AG09319 (cell line): ENCODE measurements around the gene LYPD1.

Experiments used
- DNase-seq: peaks from one replicate; pipeline ENCODE4 v3.0.0-alpha.2; 2010; ENCODE audit warnings: low read depth; ENCODE audit errors: extremely low read depth
- TF ChIP-seq, protein P1 (sequence below): IDR thresholded peaks from 2 replicates; pipeline ENCODE4 v1.5.1; 2011; ENCODE audit warnings: low read depth, mild to moderate bottlenecking, inconsistent platforms, low read length, moderate library complexity

The LYPD1 gene

DNA sequence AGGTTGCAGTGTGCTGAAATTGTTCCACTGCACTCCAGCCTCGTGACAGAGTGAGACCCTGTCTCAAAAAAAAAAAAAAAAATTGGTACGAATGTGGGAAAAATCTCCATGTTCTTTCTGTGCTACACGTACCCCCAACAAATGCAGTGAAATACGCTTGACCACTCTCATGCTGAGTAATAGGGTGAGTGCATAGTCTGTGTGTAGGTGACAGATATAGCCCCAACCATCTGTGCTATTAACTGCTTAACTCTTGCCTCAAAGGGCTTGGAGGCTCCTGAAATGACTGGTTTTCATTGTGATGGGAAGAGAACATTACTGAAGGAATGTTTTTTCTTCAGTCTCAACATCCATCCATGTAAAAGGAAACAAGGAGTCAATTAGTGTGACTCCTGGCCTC is 15.7 kb downstream of the LYPD1 start:
- TF ChIP-seq, protein P1, sequence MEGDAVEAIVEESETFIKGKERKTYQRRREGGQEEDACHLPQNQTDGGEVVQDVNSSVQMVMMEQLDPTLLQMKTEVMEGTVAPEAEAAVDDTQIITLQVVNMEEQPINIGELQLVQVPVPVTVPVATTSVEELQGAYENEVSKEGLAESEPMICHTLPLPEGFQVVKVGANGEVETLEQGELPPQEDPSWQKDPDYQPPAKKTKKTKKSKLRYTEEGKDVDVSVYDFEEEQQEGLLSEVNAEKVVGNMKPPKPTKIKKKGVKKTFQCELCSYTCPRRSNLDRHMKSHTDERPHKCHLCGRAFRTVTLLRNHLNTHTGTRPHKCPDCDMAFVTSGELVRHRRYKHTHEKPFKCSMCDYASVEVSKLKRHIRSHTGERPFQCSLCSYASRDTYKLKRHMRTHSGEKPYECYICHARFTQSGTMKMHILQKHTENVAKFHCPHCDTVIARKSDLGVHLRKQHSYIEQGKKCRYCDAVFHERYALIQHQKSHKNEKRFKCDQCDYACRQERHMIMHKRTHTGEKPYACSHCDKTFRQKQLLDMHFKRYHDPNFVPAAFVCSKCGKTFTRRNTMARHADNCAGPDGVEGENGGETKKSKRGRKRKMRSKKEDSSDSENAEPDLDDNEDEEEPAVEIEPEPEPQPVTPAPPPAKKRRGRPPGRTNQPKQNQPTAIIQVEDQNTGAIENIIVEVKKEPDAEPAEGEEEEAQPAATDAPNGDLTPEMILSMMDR, result no peak
- DNase-seq, result no peak

DNA sequence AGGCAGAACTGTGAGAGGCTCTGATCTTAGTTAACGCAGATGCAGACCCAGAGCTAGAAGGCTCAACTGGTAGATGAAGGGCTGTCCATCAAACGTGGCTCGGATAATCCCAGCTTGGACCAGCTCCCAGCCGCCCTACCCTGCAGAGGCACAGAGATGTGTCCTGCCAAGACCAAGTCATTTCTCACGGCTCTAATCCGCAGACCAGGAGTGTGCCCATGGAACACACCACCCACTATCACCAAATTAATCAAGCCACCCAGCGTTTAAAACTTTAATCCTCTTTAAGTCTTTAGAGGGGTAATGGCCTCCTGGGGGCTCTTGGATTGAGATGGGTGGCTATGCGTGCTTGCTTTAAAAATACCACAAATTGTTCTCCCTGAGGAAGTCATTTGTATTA is 17.5 kb downstream of the LYPD1 start:
- DNase-seq, result no peak
- TF ChIP-seq, protein P1, result no peak

DNA sequence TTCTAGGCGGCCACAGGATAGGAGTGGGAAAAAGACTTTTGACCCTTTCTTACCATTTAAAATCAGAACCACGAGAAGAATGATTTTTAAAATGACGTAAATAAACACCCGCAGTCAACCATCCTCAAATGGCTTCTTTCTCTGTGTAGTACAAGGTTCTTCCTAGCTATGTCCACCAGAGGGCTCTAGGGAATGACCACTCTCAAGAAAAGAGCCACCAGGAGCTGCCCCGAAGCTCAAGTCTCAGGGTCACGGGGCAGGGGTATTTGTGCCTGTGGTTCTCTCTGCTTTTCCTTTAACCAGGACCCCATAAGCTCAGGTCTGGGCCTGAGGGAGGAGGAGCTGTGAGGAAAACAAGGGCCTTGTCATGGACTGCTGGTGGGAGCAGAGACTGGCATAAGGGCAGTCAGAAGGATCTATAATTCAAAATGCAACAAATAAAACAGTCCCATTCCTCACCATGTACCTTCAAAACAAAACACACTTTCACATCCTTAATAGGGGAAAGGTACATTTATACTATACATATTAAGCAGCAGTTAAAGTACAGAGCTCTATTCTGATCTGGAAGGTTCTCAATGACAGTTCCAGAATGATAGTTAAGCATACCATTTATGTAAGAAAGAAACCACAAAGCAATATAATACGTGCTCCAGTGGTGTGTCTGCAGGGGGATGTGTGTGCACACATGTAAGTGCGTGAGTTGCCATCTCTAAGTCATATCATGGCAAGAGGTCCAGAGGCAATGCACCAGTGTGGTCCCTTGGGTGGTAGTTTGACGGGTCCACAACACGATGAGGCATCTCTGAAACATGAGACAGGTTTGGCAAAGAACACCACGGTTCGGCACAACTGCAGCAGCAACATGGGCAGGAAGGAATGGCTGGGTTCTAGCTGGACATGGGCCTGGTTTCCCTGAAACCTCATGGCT is 18.6 kb downstream of the LYPD1 start:
- no peak for DNase-seq
- TF ChIP-seq, protein P1, result peak; percentile 63

DNA sequence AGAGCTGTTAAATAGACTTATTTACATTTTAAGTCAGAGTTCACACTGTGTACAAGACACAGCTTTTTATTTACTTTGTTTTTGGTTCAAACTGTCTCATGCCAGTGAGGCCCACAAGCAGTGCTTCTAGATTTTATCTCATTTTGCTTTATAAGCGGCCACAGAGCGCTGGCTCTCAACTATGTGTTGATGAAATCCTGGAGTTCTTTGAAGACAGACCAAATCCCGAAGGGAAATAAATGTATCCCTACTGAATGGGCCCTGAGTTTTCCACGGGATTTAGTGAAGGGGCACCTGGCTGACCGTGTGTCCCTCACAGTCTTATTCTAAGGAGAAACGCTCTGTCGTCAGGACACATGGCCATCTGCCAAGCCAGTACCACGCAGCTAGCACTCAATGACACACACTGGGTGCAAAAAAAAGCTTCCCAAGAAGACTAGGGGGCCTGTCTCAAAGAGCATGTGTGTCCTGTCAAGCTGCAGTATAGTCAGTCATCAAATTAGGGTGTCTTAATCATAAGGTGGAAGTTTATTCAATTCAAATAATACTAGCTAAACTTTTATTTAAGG is 23.4 kb downstream of the LYPD1 start:
- no peak for DNase-seq
- TF ChIP-seq, protein P1, result no peak

DNA sequence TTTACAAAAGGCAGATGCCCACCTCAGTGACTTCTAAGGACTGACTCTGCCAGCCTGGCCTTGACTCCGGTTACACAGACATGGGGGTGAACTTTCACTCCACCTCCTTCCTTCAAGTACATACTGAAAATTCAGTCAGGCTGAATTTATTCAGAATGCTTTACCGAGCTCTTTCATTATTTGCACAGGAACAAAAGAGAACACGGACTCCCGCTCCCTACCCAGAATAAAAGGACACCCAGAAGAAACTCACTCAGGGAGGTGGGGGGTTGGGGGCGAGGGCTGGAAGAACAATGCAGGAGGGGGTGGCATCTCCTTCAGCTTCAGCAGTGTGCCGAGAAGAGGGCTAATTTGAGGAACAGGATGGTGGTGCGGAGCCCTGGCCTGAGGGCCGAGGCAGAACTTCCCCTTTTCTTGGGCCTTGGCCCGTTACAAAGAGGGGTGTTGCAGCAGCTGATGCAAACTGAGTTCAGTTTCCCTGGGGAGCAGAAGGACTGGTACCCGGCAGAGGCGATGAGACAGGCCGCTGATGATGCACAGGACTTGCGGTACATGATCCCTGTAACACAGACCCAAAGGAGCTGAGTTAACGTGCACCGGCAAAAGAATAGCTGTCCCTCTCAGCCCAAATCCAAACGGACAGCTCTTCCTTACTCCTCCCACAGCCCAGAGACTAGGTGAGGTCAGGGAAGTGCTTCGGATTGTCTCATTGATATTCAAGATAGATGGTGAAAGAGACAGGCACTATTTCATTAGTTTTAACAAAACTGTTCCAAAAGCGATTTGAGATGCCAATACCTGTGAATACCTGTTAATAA is 24.1 kb downstream of the LYPD1 start:
- no peak for DNase-seq
- TF ChIP-seq, protein P1, result no peak

DNA sequence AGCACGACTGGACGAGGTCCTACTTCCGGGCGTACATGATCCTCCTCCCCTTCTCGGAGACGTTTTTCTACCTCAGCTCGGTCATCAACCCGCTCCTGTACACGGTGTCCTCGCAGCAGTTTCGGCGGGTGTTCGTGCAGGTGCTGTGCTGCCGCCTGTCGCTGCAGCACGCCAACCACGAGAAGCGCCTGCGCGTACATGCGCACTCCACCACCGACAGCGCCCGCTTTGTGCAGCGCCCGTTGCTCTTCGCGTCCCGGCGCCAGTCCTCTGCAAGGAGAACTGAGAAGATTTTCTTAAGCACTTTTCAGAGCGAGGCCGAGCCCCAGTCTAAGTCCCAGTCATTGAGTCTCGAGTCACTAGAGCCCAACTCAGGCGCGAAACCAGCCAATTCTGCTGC is 24.8 kb downstream of the LYPD1 start:
- TF ChIP-seq, protein P1, result no peak
- no peak for DNase-seq
